PC-3 (cell line): Measurements from ENCODE around the gene HLA-DMB. TPM values are rescaled to one million over a fixed set of nuclear protein-coding genes. Genes with fewer than 3 reads are reported as not detected.
A peak's percentile ranks its signal among the peaks of the same experiment; 100 is the strongest.

Source experiments
- ATAC-seq: fragments of 200-7000 bp; cut with Tn5 transposase; 2 replicates; pipeline ENCODE4 v1.9.1; 2020; ENCODE audit warnings: mild to moderate bottlenecking, moderate library complexity
- BruUV-seq: library from RNA; stranded (reverse); fragments of 400-500 nt; replicated peaks from 2 replicates; lab custom pipeline; 2021; lab: Mats Ljungman, UMichigan
- CTCF ChIA-PET: fragments of 300-600 bp; sonication (Branson Sonifier 250); formaldehyde crosslinking; loops from one replicate; lab custom pipeline; 2022; ENCODE audit warnings: antibody characterized with exemption; lab: Charles Lee
- POLR2A ChIA-PET: fragments of 300-600 bp; sonication (Branson Sonifier 250); formaldehyde crosslinking; loops from one replicate; lab custom pipeline; 2022; ENCODE audit warnings: antibody characterized with exemption; ENCODE audit not compliant: unreplicated experiment; lab: Charles Lee
- DNase-seq: peaks from one replicate; pipeline ENCODE4 v3.0.0-alpha.2; 2015
- H2AFZ ChIP-seq: fragments of 300-600 bp; sonication (generic); 2 replicates; pipeline ENCODE4 v1.6.0; 2016; ENCODE audit warnings: antibody characterized with exemption, low read length
- H3F3A ChIP-seq: fragments of 300-600 bp; sonication (generic); one replicate; pipeline ENCODE4 v1.6.0; 2017; ENCODE audit warnings: antibody characterized with exemption, low read length, control low read depth, mild to moderate bottlenecking; ENCODE audit not compliant: unreplicated experiment
- H3K27ac ChIP-seq: fragments of 300-600 bp; sonication (generic); 2 replicates; pipeline ENCODE4 v1.5.1; 2016; ENCODE audit warnings: mild to moderate bottlenecking, low read length
- H3K27me3 ChIP-seq: fragments of 300-600 bp; sonication (generic); 2 replicates; pipeline ENCODE4 v1.6.1; 2016; ENCODE audit warnings: low read length, mixed read lengths
- H3K36me3 ChIP-seq: fragments of 300-600 bp; sonication (generic); 2 replicates; pipeline ENCODE4 v1.6.1; 2016; ENCODE audit warnings: low read depth, mixed run types, low read length, mixed read lengths
- H3K4me1 ChIP-seq: fragments of 300-600 bp; sonication (generic); 2 replicates; pipeline ENCODE4 v1.5.1; 2016; ENCODE audit warnings: low read length; ENCODE audit not compliant: insufficient read depth
- H3K4me2 ChIP-seq: fragments of 300-600 bp; sonication (generic); 2 replicates; pipeline ENCODE4 v1.6.0; 2016; ENCODE audit warnings: low read length
- H3K4me3 ChIP-seq: fragments of 300-600 bp; sonication (generic); 2 replicates; pipeline ENCODE4 v1.5.1; 2016; ENCODE audit warnings: mild to moderate bottlenecking, low read length, mixed read lengths
- H3K79me2 ChIP-seq: fragments of 300-600 bp; sonication (generic); 2 replicates; pipeline ENCODE4 v1.6.1; 2017; ENCODE audit warnings: low read length, mixed read lengths
- H3K9ac ChIP-seq: fragments of 300-600 bp; sonication (generic); 2 replicates; pipeline ENCODE4 v1.6.0; 2016; ENCODE audit warnings: mild to moderate bottlenecking, low read length
- H3K9me2 ChIP-seq: fragments of 300-600 bp; sonication (generic); replicated peaks from 2 replicates; pipeline ENCODE4 v1.6.1; 2016; ENCODE audit warnings: mixed run types, low read length, mixed read lengths
- H3K9me3 ChIP-seq: fragments of 300-600 bp; sonication (generic); 2 replicates; pipeline ENCODE4 v1.6.1; 2016; ENCODE audit warnings: low read length, mixed read lengths
- H4K20me1 ChIP-seq: fragments of 300-600 bp; sonication (generic); 2 replicates; pipeline ENCODE4 v1.6.1; 2016; ENCODE audit warnings: low read length, mixed read lengths
- EZH2 ChIP-seq: fragments of 300-600 bp; sonication (generic); IDR thresholded peaks from one replicate; pipeline ENCODE4 v1.6.1; 2017; ENCODE audit warnings: antibody characterized with exemption, mild to moderate bottlenecking, low read length; ENCODE audit not compliant: unreplicated experiment
- EZH2phosphoT487 ChIP-seq: fragments of 300-600 bp; sonication (generic); IDR thresholded peaks from 2 replicates; pipeline ENCODE4 v1.6.1; 2018; ENCODE audit warnings: mild to moderate bottlenecking, antibody characterized with exemption, low read length, borderline replicate concordance
- intact Hi-C: fragments of 100-400 bp; cut with micrococcal nuclease; formaldehyde crosslinking; loops from 2 replicates; pipeline ENCODE4 v1.9.0; 2023
- total RNA-seq: library from RNA; depleted of rRNA; stranded (reverse); fragments of >200 nt; gene quantifications from 2 replicates; pipeline ENCODE4 v1.2.3, GENCODE V29; 2014
- TF ChIP-seq, protein P1 (sequence below): fragments of 300-600 bp; sonication (generic); conservative IDR thresholded peaks from 2 replicates; pipeline ENCODE4 v1.5.1; 2017; ENCODE audit warnings: antibody characterized with exemption, low read depth, mild to moderate bottlenecking, low read length

Gene HLA-DMB
- total RNA-seq, 1 experiment from 2014 or later, result not detected

DNA sequence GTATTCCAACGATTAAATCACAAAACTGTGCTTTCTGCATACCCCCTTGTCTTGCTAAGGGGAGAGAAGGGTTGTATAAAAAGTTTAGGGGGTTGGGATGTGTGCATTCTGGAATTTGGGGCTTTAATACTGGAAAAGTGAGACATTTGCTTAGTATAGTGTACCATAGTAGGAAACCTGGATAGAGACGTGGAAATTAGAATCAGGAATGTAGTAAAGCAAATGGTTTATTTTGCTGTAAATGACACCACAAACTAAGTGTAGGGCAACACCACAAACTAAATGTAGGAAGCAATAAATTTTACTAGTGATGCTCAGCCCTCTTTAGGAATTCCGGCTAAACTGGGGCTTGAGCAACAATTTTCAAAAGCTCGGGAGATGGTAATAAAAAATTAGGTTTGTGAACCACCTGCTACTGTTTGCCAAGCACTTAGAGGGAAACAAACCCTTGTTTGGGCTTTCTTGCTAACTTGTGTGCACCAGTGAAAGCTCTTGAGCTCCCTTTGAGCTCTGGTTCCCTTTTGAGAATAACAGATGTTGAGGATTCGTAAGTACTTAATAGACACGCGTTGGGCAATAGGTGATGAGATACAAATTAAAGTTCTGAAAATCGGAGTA lies 41.4 kb upstream of the HLA-DMB start:
- H3K9ac ChIP-seq, result no peak overlapping the region
- CTCF ChIA-PET, result no interaction called here

DNA sequence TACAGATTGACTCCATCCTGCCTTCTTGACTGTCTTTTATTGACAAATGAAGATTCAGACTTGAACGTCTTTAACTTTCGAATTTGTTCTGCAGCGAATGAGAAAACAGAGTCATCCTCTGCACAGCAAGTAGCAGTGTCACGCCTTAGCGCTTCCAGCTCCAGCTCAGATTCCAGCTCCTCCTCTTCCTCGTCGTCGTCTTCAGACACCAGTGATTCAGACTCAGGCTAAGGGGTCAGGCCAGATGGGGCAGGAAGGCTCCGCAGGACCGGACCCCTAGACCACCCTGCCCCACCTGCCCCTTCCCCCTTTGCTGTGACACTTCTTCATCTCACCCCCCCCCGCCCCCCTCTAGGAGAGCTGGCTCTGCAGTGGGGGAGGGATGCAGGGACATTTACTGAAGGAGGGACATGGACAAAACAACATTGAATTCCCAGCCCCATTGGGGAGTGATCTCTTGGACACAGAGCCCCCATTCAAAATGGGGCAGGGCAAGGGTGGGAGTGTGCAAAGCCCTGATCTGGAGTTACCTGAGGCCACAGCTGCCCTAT lies 39.7 kb upstream of the HLA-DMB start:
- ATAC-seq, result no peak
- Histone ChIP-seq H3K9ac (no peak overlapping the region), H3K9me3 (no peaks in the 10 kb centered on the region), H3K4me1 (peaks cover 22% of the 10 kb centered on the region), H3F3A (peaks cover 50% of the 10 kb centered on the region), H3K27me3 (no peaks in the 10 kb centered on the region), H4K20me1 (peaks cover 85% of the 10 kb centered on the region), H3K27ac (no peak overlapping the region), H2AFZ (no peak overlapping the region), H3K79me2 (peaks cover 49% of the 10 kb centered on the region), H3K4me3 (no peak overlapping the region), H3K36me3 (peaks cover 59% of the 10 kb centered on the region), H3K9me2 (no peaks in the 10 kb centered on the region), H3K4me2 (no peak overlapping the region)
- TF ChIP-seq, protein P1, sequence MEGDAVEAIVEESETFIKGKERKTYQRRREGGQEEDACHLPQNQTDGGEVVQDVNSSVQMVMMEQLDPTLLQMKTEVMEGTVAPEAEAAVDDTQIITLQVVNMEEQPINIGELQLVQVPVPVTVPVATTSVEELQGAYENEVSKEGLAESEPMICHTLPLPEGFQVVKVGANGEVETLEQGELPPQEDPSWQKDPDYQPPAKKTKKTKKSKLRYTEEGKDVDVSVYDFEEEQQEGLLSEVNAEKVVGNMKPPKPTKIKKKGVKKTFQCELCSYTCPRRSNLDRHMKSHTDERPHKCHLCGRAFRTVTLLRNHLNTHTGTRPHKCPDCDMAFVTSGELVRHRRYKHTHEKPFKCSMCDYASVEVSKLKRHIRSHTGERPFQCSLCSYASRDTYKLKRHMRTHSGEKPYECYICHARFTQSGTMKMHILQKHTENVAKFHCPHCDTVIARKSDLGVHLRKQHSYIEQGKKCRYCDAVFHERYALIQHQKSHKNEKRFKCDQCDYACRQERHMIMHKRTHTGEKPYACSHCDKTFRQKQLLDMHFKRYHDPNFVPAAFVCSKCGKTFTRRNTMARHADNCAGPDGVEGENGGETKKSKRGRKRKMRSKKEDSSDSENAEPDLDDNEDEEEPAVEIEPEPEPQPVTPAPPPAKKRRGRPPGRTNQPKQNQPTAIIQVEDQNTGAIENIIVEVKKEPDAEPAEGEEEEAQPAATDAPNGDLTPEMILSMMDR, result no peak
- TF ChIP-seq EZH2phosphoT487 (no peak), EZH2 (no peak)
- CTCF ChIA-PET, result interaction anchor here (0.6 kb wide), 1 partner anchor 47 kb away, joined by 4 read pairs; no protein-coding TSS in a partner anchor
- DNase-seq, result no peak
- no TSS peak for BruUV-seq
- intact Hi-C loops, result loop anchor here (5.0 kb wide), 1 partner anchor 143 kb away; the partner anchor contains the start of gene TAP2
- POLR2A ChIA-PET, result interaction anchor here (1.8 kb wide), 1 partner anchor 9 kb away, joined by 34 read pairs; no protein-coding TSS in a partner anchor

More for the DNA sequence above, 41.4 kb upstream of the HLA-DMB start:
- H3K9me2 ChIP-seq, result no peaks in the 10 kb centered on the region
- peaks cover 43% of the 10 kb centered on the region for H3K36me3 ChIP-seq
- no TSS peak for BruUV-seq
- ATAC-seq (no peak), DNase-seq (peak; percentile 19)
- peaks cover 69% of the 10 kb centered on the region for H4K20me1 ChIP-seq
- H3K27me3 ChIP-seq, result no peaks in the 10 kb centered on the region
- no peak overlapping the region for H3K27ac ChIP-seq
- no peak overlapping the region for H2AFZ ChIP-seq
- peaks cover 50% of the 10 kb centered on the region for H3F3A ChIP-seq
- H3K9me3 ChIP-seq, result no peaks in the 10 kb centered on the region
- TF ChIP-seq EZH2phosphoT487 (no peak), EZH2 (no peak)
- TF ChIP-seq, protein P1, result no peak
- H3K4me3 ChIP-seq, result no peak overlapping the region
- intact Hi-C loops, result loop anchor here (5.0 kb wide), 1 partner anchor 145 kb away; the partner anchor contains the start of gene TAP2
- POLR2A ChIA-PET, result no interaction called here
- peaks cover 33% of the 10 kb centered on the region for H3K79me2 ChIP-seq
- H3K4me1 ChIP-seq, result peaks cover 8% of the 10 kb centered on the region; the same call in 1 of the 2 replicates
- no peak overlapping the region for H3K4me2 ChIP-seq
